ENCODE measurements around the gene ALPK1. TPM values are rescaled to one million over a fixed set of nuclear protein-coding genes. Genes with fewer than 3 reads are reported as not detected.
"Not testable (repeated sequence)": the region's sequence is repeated elsewhere in the genome, so short reads cannot be mapped to it uniquely, and the experiment has no call there.

The ALPK1 gene
- total RNA-seq, 2 experiments from 2014 or later, result 33.7 to 51.1 TPM

DNA sequence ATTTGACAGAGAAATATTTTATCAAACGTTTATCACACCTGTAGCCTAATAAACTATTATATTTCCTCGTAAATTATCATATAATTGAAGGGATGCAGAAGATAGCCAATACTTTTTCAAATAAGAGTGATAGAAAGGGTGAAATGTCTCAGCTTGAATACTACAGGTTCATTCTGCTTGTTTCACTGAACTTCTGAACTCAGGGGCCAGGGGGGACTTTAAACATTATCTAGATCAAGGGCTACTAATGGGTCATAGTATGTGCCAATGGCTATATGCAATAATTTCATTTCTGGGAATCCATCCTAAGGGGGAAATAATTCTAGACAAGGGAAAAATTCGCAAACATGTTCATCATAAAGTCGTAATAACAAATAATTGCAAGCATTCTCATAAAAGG, 2.6 kb downstream of the ALPK1 start:
- no peak overlapping the region for H3K4me3 ChIP-seq (ENCODE audit: low read depth, low read length, poor library complexity, severe bottlenecking)
- CTCF ChIA-PET (ENCODE audit: unreplicated experiment), result no interaction called here
- no peak overlapping the region for H3K4me2 ChIP-seq (ENCODE audit: low read length)
- no peak for DNase-seq (ENCODE audit: low spot score)
- no peaks in the 10 kb centered on the region for H4K20me1 ChIP-seq (ENCODE audit: insufficient read depth, low read length)
- TF ChIP-seq EZH2phosphoT487 (IDR thresholded peaks at IDR 0.05; ENCODE audit: borderline replicate concordance, low read depth, low read length) (no peak), CTCF (conservative IDR thresholded peaks at IDR 0.05; ENCODE audit: low read length) (no peak)
- H3K27ac ChIP-seq (ENCODE audit: low read depth, low read length, poor library complexity, severe bottlenecking), result no peak overlapping the region
- intact Hi-C loops (cut with micrococcal nuclease; ENCODE audit: unreplicated experiment), result no loop called here
- no peaks in the 10 kb centered on the region; the same call in 1 of the 2 replicates for H3K36me3 ChIP-seq (ENCODE audit: insufficient read depth, low read length)
- peaks cover 29% of the 10 kb centered on the region; the same call in 1 of the 2 replicates for H3K79me2 ChIP-seq (ENCODE audit: insufficient read depth, low read depth, low read length)
- no peaks in the 10 kb centered on the region for H3K9me2 ChIP-seq (ENCODE audit: insufficient read depth, low read length)
- H3K9me3 ChIP-seq (ENCODE audit: low read length), result no peaks in the 10 kb centered on the region
- no TSS peak for BruUV-seq (replicated peaks)
- peaks cover 44% of the 10 kb centered on the region for H3K4me1 ChIP-seq (ENCODE audit: insufficient read depth, low read length, poor library complexity, severe bottlenecking)
- no peak overlapping the region for H2AFZ ChIP-seq (ENCODE audit: low read length)
- POLR2A ChIA-PET, result interaction anchor here (0.8 to 4.3 kb wide), 6 partner anchors 8 to 21 kb away, joined by 3 to 45 read pairs (median 8); no protein-coding TSS in a partner anchor

GRCh38 chr4:112302320-112303274, 5.4 kb downstream of the ALPK1 start:
- no peaks in the 10 kb centered on the region for H4K20me1 ChIP-seq (ENCODE audit: insufficient read depth, low read length)
- ChIA-PET CTCF (ENCODE audit: unreplicated experiment) (no interaction called here), POLR2A (interaction anchor here (0.9 to 2.1 kb wide), 3 partner anchors 8 to 19 kb away, joined by 4 to 17 read pairs (median 9); no protein-coding TSS in a partner anchor)
- H3K79me2 ChIP-seq (ENCODE audit: insufficient read depth, low read depth, low read length), result peaks cover 16% of the 10 kb centered on the region; the same call in 1 of the 2 replicates
- BruUV-seq (replicated peaks), result no TSS peak
- no peak overlapping the region for H3K4me3 ChIP-seq (ENCODE audit: low read depth, low read length, poor library complexity, severe bottlenecking)
- no peak for TF ChIP-seq CTCF (conservative IDR thresholded peaks at IDR 0.05; ENCODE audit: low read length)
- no peak for TF ChIP-seq EZH2phosphoT487 (IDR thresholded peaks at IDR 0.05; ENCODE audit: borderline replicate concordance, low read depth, low read length)
- H3K9me3 ChIP-seq (ENCODE audit: low read length), result no peaks in the 10 kb centered on the region
- peak overlapping the region; percentile 10; the same call in 1 of the 2 replicates for H3K4me2 ChIP-seq (ENCODE audit: low read length)
- H2AFZ ChIP-seq (ENCODE audit: low read length), result no peak overlapping the region
- no peaks in the 10 kb centered on the region for H3K9me2 ChIP-seq (ENCODE audit: insufficient read depth, low read length)
- H3K27ac ChIP-seq (ENCODE audit: low read depth, low read length, poor library complexity, severe bottlenecking), result no peak overlapping the region
- intact Hi-C loops (cut with micrococcal nuclease; ENCODE audit: unreplicated experiment), result no loop called here
- no peak for DNase-seq (ENCODE audit: low spot score)
- H3K4me1 ChIP-seq (ENCODE audit: insufficient read depth, low read length, poor library complexity, severe bottlenecking), result peaks cover 32% of the 10 kb centered on the region
- no peaks in the 10 kb centered on the region; the same call in 1 of the 2 replicates for H3K36me3 ChIP-seq (ENCODE audit: insufficient read depth, low read length)

- intact Hi-C loops (cut with micrococcal nuclease; ENCODE audit: unreplicated experiment); H3K79me2 ChIP-seq (ENCODE audit: insufficient read depth, low read depth, low read length); DNase-seq (ENCODE audit: low spot score); H3K4me2 ChIP-seq (ENCODE audit: low read length); H4K20me1 ChIP-seq (ENCODE audit: insufficient read depth, low read length); H3K27ac ChIP-seq (ENCODE audit: low read depth, low read length, poor library complexity, severe bottlenecking); BruUV-seq (replicated peaks); H2AFZ ChIP-seq (ENCODE audit: low read length); H3K36me3 ChIP-seq (ENCODE audit: insufficient read depth, low read length); POLR2A ChIA-PET; H3K9me2 ChIP-seq (ENCODE audit: insufficient read depth, low read length); CTCF ChIA-PET (ENCODE audit: unreplicated experiment); H3K9me3 ChIP-seq (ENCODE audit: low read length); H3K4me3 ChIP-seq (ENCODE audit: low read depth, low read length, poor library complexity, severe bottlenecking): not testable (repeated sequence)
- H3K4me1 ChIP-seq (ENCODE audit: insufficient read depth, low read length, poor library complexity, severe bottlenecking), result peaks cover 16% of the 10 kb centered on the region
These were observed 8.3 kb downstream of the ALPK1 start for GRCh38 chr4:112305477-112305876.

- intact Hi-C loops (cut with micrococcal nuclease; ENCODE audit: unreplicated experiment); H3K4me3 ChIP-seq (ENCODE audit: low read depth, low read length, poor library complexity, severe bottlenecking); H3K4me2 ChIP-seq (ENCODE audit: low read length); H3K27ac ChIP-seq (ENCODE audit: low read depth, low read length, poor library complexity, severe bottlenecking); H2AFZ ChIP-seq (ENCODE audit: low read length); H3K36me3 ChIP-seq (ENCODE audit: insufficient read depth, low read length); H3K9me3 ChIP-seq (ENCODE audit: low read length); BruUV-seq (replicated peaks); H4K20me1 ChIP-seq (ENCODE audit: insufficient read depth, low read length); H3K79me2 ChIP-seq (ENCODE audit: insufficient read depth, low read depth, low read length); DNase-seq (ENCODE audit: low spot score); H3K9me2 ChIP-seq (ENCODE audit: insufficient read depth, low read length): not testable (repeated sequence)
- CTCF ChIA-PET (ENCODE audit: unreplicated experiment), result interaction anchor here (1.0 kb wide), 1 partner anchor 23 kb away, joined by 5 read pairs; the partner anchor contains the start of gene TIFA
- POLR2A ChIA-PET, result interaction anchor here (0.6 to 3.7 kb wide), 7 partner anchors 8 to 83 kb away, joined by 3 to 45 read pairs (median 5); partner anchors contain the start of gene ALPK1
- peaks cover 28% of the 10 kb centered on the region for H3K4me1 ChIP-seq (ENCODE audit: insufficient read depth, low read length, poor library complexity, severe bottlenecking)
These were observed 12.2 kb downstream of the ALPK1 start for GRCh38 chr4:112309263-112309791.
